ENCODE data around the gene HOXA4. TPM values are rescaled to one million over a fixed set of nuclear protein-coding genes. Genes with fewer than 3 reads are reported as not detected.

Gene HOXA4
- total and polyA plus RNA-seq, 2 of the 4 experiments (the other 2 are of a cell fraction) = 0.36 to 8.0 TPM

DNA sequence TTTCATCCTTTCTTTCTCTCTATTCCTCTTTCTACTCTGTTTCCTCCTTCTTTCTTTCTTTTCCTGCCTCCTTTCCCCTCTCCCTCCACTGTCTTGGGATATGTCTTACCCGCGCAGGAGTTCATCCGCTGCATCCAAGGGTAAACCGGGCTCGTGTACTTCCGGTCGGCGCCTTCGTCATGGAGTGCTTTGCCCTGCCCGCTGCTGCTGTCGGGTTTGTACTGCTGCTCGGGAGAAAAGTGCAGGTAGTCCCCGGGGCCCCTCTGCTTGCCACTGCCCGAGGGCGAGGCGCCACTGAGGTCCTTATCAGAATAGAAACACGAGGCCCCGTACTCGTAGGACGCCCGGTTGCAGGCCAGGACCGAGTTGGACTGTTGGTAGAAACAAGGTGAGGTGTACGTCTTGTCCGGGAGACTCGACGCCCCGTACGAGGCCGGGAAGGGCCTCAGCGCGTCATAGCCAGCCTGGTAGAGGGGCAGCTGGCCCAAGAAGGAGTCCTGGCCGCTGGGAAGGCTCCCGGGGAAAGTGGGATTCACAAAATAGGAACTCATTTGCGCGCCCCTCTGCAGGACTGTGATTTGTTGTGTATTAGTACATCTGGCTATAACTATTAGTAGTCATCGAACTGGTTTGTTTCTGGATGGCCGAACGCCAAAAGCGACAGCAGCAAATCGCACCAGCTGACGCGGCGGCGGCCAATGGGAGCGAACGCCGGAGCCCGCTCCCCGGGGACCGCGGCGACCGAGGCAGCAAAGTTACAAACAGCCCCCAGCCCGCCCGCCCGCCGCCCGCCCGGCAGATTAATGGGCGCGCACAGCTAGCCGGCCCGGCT is 16.9 kb upstream of the HOXA4 start, which contains the start of gene HOXA6:
HOXA6 (minus strand) TSS at position 576 of the 832 bp plus-strand sequence; CDS start at position 551, 25 bp downstream.
- Histone ChIP-seq H3K9ac (ENCODE audit: low read depth, low read length) (peak within 1 kb of the TSS; percentile 75), H3K18ac (ENCODE audit: low read depth, low read length) (peak within 1 kb of the TSS; percentile 55), H2BK5ac (ENCODE audit: low read depth, low read length, poor library complexity, severe bottlenecking) (peak within 1 kb of the TSS; percentile 64), H3K4me1 (ENCODE audit: control insufficient read depth, insufficient read depth, low read length) (peaks cover 13% of the 10 kb centered on the region), H3K27me3 (ENCODE audit: control insufficient read depth, insufficient read depth, low read length) (no peaks in the 10 kb centered on the region), H3K9me3 (ENCODE audit: control insufficient read depth, insufficient read depth, low read length) (no peaks in the 10 kb centered on the region), H3K14ac (replicated peaks; ENCODE audit: low read depth, low read length) (peak within 1 kb of the TSS; percentile 86), H4K91ac (ENCODE audit: insufficient read depth, low read depth, low read length) (peak within 1 kb of the TSS; percentile 84), H3K79me1 (ENCODE audit: low read depth in 1 of 2, low read length in 2 of 2) (peaks cover 9 to 27% of the 10 kb centered on the region in 2 experiments; a peak in 3 of 4 replicates), H3K36me3 (ENCODE audit: control insufficient read depth, insufficient read depth, low read length) (no peaks in the 10 kb centered on the region; the same call in 1 of the 2 replicates), H3K56ac (ENCODE audit: extremely low read depth, insufficient read depth, low read length) (0 out of 2 replicates have a peak within 1 kb of the TSS, but pooled peaks have one; percentile 13), H2AK9ac (replicated peaks; ENCODE audit: low read depth, low read length, poor library complexity) (peak within 1 kb of the TSS; percentile 10), H4K8ac (ENCODE audit: low read depth in 2 of 2, low read length in 2 of 2) (peak within 1 kb of the TSS; percentile 82 to 84), H3K27ac (ENCODE audit: insufficient read depth, low read length) (peak within 1 kb of the TSS; percentile 96), H2BK20ac (ENCODE audit: low read depth, low read length) (peak within 1 kb of the TSS; percentile 33; the same call in 1 of the 2 replicates), H4K20me1 (ENCODE audit: insufficient read depth, low read length) (no peaks in the 10 kb centered on the region), H4K5ac (ENCODE audit: low read depth, low read length) (peak within 1 kb of the TSS; percentile 78), H3K4me3 (ENCODE audit: insufficient read depth, low read depth, low read length) (peak within 1 kb of the TSS; percentile 38), H3K4ac (ENCODE audit: low read depth, low read length) (peak within 1 kb of the TSS; percentile 84), H3K23ac (ENCODE audit: low read depth, low read length) (peak within 1 kb of the TSS; percentile 96), H3K4me2 (ENCODE audit: low read depth, low read length) (peak within 1 kb of the TSS; percentile 84), H2AFZ (replicated peaks; ENCODE audit: low read length, poor library complexity) (peak within 1 kb of the TSS; percentile 90), H2BK15ac (ENCODE audit: low read depth, low read length) (peak within 1 kb of the TSS; percentile 53; the same call in 2 of the 3 replicates), H2BK120ac (ENCODE audit: low read depth, low read length) (peak within 1 kb of the TSS; percentile 56), H3K9me1 (ENCODE audit: insufficient read depth, low read length) (no peaks in the 10 kb centered on the region), H2AK5ac (ENCODE audit: low read depth, low read length) (peak within 1 kb of the TSS; percentile 79)
- DNase-seq = peak; percentile 67
- ChIA-PET CTCF (no interaction called here), POLR2A (ENCODE audit: unreplicated experiment) (no interaction called here)
- WGBS, 2 experiments (ENCODE audit: extremely low coverage in 2 of 2, insufficient read length in 1 of 2) = 19% methylated on average over 12 of the region's 63 CpGs; no CpG with 5 or more reads in 1 of the 2 experiments
- intact Hi-C loops (cut with micrococcal nuclease) (loop anchor here (5.0 kb wide), 1 partner anchor 1055 kb away; no protein-coding TSS in a partner anchor), in situ Hi-C loops (cut with MboI; ENCODE audit: low sequenced_read_pairs) (loop anchor here (10.0 kb wide), 1 partner anchor 953 kb away; no protein-coding TSS in a partner anchor), dilution Hi-C loops (cut with HindIII; ENCODE audit: low sequenced_read_pairs, unreplicated experiment) (no loop called here)
- BruUV-seq (replicated peaks) = no TSS peak
- no peak for ATAC-seq (ENCODE audit: low read depth)
- TF ChIP-seq SMC3 (IDR thresholded peaks at IDR 0.05; ENCODE audit: low read depth, low read length) (no peak), USF2 (IDR thresholded peaks at IDR 0.05; ENCODE audit: low read depth, low read length) (peak; percentile 85), MAFK (IDR thresholded peaks at IDR 0.05; ENCODE audit: low read depth, low read length) (no peak), MXI1 (IDR thresholded peaks at IDR 0.05; ENCODE audit: borderline replicate concordance, low read depth, low read length) (no peak)

All from IMR-90 (cell line).